IPS DF 6.9 (cell line): ENCODE results near the gene KRTAP10-9.
"Not testable (repeated sequence)": the region's sequence is repeated elsewhere in the genome, so short reads cannot be mapped to it uniquely, and the experiment has no call there.

Source experiments
- DNase-seq: peaks from one replicate; pipeline ENCODE4 v3.0.0-alpha.2; 2013; ENCODE audit warnings: low read depth, low spot score
- H3K27ac ChIP-seq: one replicate; pipeline ENCODE4 v1.5.1; 2013; ENCODE audit warnings: low read length, control low read depth
- H3K27me3 ChIP-seq: 2 replicates; pipeline ENCODE4 v1.6.1; 2013; ENCODE audit warnings: mild to moderate bottlenecking, low read length; ENCODE audit not compliant: control insufficient read depth, insufficient read depth
- H3K36me3 ChIP-seq: 2 replicates; pipeline ENCODE4 v1.6.1; 2013; ENCODE audit warnings: low read length; ENCODE audit not compliant: control insufficient read depth, insufficient read depth
- H3K4me1 ChIP-seq: 2 replicates; pipeline ENCODE4 v1.6.1; 2013; ENCODE audit warnings: low read length; ENCODE audit not compliant: control insufficient read depth, insufficient read depth
- H3K4me3 ChIP-seq: 2 replicates; pipeline ENCODE4 v1.5.1; 2013; ENCODE audit warnings: mild to moderate bottlenecking, low read length
- H3K9me3 ChIP-seq: 2 replicates; pipeline ENCODE4 v1.6.1; 2013; ENCODE audit warnings: low read length, inconsistent platforms; ENCODE audit not compliant: control insufficient read depth, insufficient read depth
- WGBS: extraction: QIAGEN DNeasy Blood & Tissue Kit; methylation state at CpG from one replicate; pipeline ENCODE4 v1.1.7; 2013; ENCODE audit warnings: mixed read lengths, missing lambda C conversion rate; ENCODE audit not compliant: insufficient read length, insufficient coverage; 5-methylcytosine and 5-hydroxymethylcytosine counted together

The KRTAP10-9 gene, protein sequence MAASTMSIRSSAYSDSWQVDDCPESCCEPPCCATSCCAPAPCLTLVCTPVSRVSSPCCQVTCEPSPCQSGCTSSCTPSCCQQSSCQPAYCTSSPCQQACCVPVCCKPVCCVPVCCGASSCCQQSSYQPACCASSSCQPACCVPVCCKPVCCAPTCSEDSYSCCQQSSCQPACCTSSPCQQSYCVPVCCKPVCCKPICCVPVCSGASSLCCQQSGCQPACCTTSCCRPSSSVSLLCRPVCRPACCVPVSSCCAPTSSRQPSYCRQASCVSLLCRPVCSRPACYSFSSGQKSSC

GRCh38 chr21:44626673-44627143 is at the start of gene KRTAP10-9:
Gene KRTAP10-9 (plus strand): TSS chr21:44627093. CDS start chr21:44627172, 79 bp downstream.
- Histone ChIP-seq H3K4me3 (no peak within 1 kb of the TSS), H3K4me1 (no peaks in the 10 kb centered on the region), H3K27ac (no peak within 1 kb of the TSS), H3K9me3 (0 out of 2 replicates have a peak, but pooled peaks cover 2% of the 10 kb centered on the region), H3K36me3 (no peaks in the 10 kb centered on the region), H3K27me3 (no peaks in the 10 kb centered on the region)
- no peak for DNase-seq
- WGBS: no CpG with 5 or more reads among the region's 7 CpGs

GRCh38 chr21:44578371-44579055 is 48.4 kb upstream of the KRTAP10-9 start:
- no CpG with 5 or more reads among the region's 17 CpGs for WGBS
- 0 out of 2 replicates have a peak, but pooled peaks cover 3% of the 10 kb centered on the region for H3K4me1 ChIP-seq
- H3K4me3 ChIP-seq: no peak overlapping the region
- no peaks in the 10 kb centered on the region; the same call in 1 of the 2 replicates for H3K9me3 ChIP-seq
- H3K27ac ChIP-seq: no peak overlapping the region
- no peak for DNase-seq
- H3K27me3 ChIP-seq: no peaks in the 10 kb centered on the region
- H3K36me3 ChIP-seq: no peaks in the 10 kb centered on the region

- H3K4me3 ChIP-seq: no peak overlapping the region
- WGBS: no CpG with 5 or more reads among the region's 22 CpGs
- H3K9me3 ChIP-seq: no peaks in the 10 kb centered on the region; the same call in 1 of the 2 replicates
- no peak for DNase-seq
- no peaks in the 10 kb centered on the region for H3K27me3 ChIP-seq
- H3K27ac ChIP-seq: no peak overlapping the region
- H3K36me3 ChIP-seq: no peaks in the 10 kb centered on the region
- H3K4me1 ChIP-seq: 0 out of 2 replicates have a peak, but pooled peaks cover 3% of the 10 kb centered on the region
Measured at GRCh38 chr21:44579056-44579832, 47.6 kb upstream of the KRTAP10-9 start.

GRCh38 chr21:44579833-44580144 is 47.1 kb upstream of the KRTAP10-9 start:
- no CpG with 5 or more reads among the region's 7 CpGs for WGBS
- H3K27ac ChIP-seq: no peak overlapping the region
- H3K4me3 ChIP-seq: no peak overlapping the region; the same call in 1 of the 2 replicates
- no peaks in the 10 kb centered on the region for H3K27me3 ChIP-seq
- no peaks in the 10 kb centered on the region for H3K4me1 ChIP-seq
- H3K9me3 ChIP-seq: no peaks in the 10 kb centered on the region; the same call in 1 of the 2 replicates
- DNase-seq: no peak
- no peaks in the 10 kb centered on the region for H3K36me3 ChIP-seq

DNA sequence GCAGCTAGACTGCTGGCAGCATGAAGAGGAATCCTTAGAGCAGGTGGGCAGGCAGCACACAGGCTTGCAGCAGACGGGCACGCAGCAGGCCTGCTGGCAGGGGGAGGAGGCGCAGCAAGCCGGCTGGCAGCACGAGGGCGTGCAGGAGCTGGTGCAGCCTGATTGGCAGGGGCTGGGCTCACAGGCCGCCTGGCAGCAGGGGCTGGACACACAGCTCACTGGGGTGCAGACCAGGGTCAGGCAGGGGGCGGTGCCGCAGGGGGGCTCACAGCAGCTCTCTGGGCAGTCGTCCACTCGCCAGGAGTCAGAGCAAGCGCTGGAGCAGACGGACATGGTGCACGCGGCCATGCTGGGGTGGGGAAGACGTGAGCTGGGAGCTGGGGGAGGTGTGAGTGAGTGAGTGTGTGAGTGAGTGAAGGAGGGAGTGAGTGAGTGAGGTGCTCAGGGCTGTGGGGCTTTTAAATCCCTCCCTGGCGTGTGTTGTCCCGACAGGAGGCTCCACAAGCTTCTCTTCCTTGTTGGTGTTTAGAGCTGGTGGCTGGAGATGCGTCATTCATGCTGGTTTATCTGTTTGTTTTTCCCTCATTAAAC is 46.6 kb upstream of the KRTAP10-9 start, which contains the start of gene KRTAP10-5:
Gene KRTAP10-5, minus strand, starts transcription at position 374 of the 591 bp plus-strand sequence. Its CDS starts 26 bp downstream, at position 348.
- H3K9me3 ChIP-seq, H3K36me3 ChIP-seq, H3K27me3 ChIP-seq, H3K27ac ChIP-seq, H3K4me3 ChIP-seq, DNase-seq, H3K4me1 ChIP-seq: not testable (repeated sequence)
- WGBS: no CpG with 5 or more reads among the region's 19 CpGs

DNA sequence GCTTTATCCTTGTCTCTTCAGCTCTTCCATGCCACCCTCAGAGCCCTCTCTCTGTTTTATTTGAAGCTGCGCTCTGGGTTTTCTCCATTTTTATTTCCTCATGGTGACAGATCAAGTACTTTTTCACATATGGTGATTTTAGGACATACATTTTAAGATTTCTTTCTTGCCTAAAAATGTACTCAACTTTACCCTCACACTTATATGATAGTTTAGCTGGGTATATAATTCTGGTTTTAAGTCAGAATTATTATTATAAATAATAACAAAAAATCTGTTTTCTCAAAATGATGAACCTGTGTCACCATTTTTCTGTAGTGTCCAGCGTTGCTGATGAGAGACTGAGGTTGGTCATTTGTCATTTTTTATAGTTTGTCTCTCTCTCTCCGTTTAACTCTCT is 45.7 kb upstream of the KRTAP10-9 start:
- no peaks in the 10 kb centered on the region for H3K27me3 ChIP-seq
- DNase-seq: no peak
- H3K4me1 ChIP-seq: no peaks in the 10 kb centered on the region; the same call in 1 of the 2 replicates
- H3K36me3 ChIP-seq: no peaks in the 10 kb centered on the region
- no CpG with 5 or more reads among the region's 3 CpGs for WGBS
- H3K27ac ChIP-seq: no peak overlapping the region
- H3K4me3 ChIP-seq: no peak overlapping the region
- no peaks in the 10 kb centered on the region; the same call in 1 of the 2 replicates for H3K9me3 ChIP-seq

DNA sequence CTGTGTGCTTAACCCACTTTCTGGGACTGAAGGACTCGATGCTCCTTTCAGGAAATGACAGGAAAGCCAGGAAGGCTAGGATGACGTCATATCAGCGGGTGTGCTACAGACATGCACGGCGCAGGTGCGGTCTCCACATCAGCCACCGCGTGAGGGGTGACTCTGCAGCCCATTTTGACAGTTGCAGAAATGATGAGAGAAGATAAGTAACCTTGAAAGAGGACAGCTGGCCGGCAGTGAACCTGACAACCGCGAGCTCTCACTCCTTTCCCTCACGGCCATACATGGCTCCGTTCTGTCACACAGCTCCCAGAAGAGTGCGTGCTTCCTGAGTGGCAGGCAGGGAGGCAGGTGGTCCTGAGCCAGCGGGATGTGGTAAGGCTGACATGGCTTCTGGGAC is 44.8 kb upstream of the KRTAP10-9 start:
- no peaks in the 10 kb centered on the region; the same call in 1 of the 2 replicates for H3K9me3 ChIP-seq
- H3K27me3 ChIP-seq: no peaks in the 10 kb centered on the region
- no peak for DNase-seq
- WGBS: no CpG with 5 or more reads among the region's 15 CpGs
- H3K27ac ChIP-seq: no peak overlapping the region
- no peak overlapping the region for H3K4me3 ChIP-seq
- H3K36me3 ChIP-seq: no peaks in the 10 kb centered on the region
- no peaks in the 10 kb centered on the region; the same call in 1 of the 2 replicates for H3K4me1 ChIP-seq

DNA sequence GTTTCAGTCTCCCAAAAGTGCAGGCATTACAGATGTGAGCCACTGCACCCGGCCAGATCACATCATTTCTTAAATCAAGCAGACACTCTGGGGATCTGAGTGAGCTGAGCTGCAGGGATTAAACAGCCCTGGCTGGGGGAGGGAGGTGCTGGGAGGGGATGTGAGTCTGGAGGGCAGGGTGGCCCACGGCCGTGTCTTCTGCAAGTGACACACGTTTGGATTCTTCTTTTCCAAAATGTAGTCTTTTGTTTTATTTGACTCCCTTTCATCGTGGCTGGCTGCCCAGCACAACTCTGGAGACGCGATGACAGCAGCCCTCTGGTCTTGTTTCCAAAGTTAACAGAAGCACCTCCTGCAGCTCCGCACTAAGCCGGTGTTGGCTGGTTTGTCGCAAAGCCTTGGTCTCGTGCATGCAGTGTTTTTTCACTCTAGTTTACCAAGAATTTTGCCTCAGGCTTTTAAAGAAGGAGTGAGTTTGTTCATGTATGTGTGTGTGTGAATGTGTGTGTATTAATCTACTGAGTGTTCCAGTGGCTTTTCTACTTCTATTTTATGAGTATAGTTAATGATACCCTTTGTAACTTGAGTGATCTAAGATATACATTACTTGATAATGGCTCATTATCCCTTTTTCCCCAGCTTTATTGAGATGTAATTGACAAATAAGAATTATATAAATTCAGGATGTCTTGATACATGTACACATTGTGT is 43.6 kb upstream of the KRTAP10-9 start:
- no peak overlapping the region for H3K4me3 ChIP-seq
- no CpG with 5 or more reads among the region's 11 CpGs for WGBS
- no peak for DNase-seq

DNA sequence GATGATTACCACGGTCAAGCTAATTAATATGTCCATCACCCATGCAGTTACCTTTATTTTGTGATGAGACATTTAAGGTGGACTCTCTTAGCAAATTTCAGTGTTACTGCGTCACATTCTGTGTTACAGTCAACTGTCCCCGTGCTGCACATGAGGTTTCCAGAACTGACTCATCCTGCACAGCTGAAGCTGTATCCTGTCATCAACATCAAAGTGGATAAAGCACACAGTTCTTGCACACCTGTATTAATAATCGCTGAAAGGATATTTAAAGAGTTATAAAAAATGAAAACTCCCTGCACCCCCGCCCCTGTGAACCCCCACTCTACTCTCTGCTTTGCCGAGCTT is 43.1 kb upstream of the KRTAP10-9 start:
- H3K27me3 ChIP-seq: no peaks in the 10 kb centered on the region
- H3K27ac ChIP-seq: no peak overlapping the region
- no peak overlapping the region for H3K4me3 ChIP-seq
- no peak for DNase-seq
- H3K36me3 ChIP-seq: no peaks in the 10 kb centered on the region
- H3K4me1 ChIP-seq: no peaks in the 10 kb centered on the region; the same call in 1 of the 2 replicates
- no CpG with 5 or more reads among the region's 6 CpGs for WGBS
- H3K9me3 ChIP-seq: no peaks in the 10 kb centered on the region

More for the DNA sequence above, 43.6 kb upstream of the KRTAP10-9 start:
- Histone ChIP-seq H3K4me1 (no peaks in the 10 kb centered on the region; the same call in 1 of the 2 replicates), H3K9me3 (no peaks in the 10 kb centered on the region), H3K27ac (no peak overlapping the region), H3K36me3 (no peaks in the 10 kb centered on the region), H3K27me3 (no peaks in the 10 kb centered on the region)
